Sciatic nerve (tissue), 2 donors: ENCODE measurements around the gene ARHGEF16. TPM values are rescaled to one million over a fixed set of nuclear protein-coding genes. Genes with fewer than 3 reads are reported as not detected.

Experiments used
- ATAC-seq: fragments of 200-7000 bp; cut with Tn5 transposase; one replicate; pipeline ENCODE4 v1.9.1; 2020; ENCODE audit warnings: mild to moderate bottlenecking, moderate library complexity
- DNase-seq: peaks from one replicate; pipeline ENCODE4 v3.0.0-alpha.2; 2020; ENCODE audit warnings: low spot score
- intact Hi-C: fragments of 100-400 bp; cut with DNase I; formaldehyde crosslinking; loops from one replicate; pipeline ENCODE4 v1.14.2; 2022
- total RNA-seq: library from RNA; stranded (reverse); fragmentation: NEBNext Ultra II Directional; extraction: Animal tissue kit (Norgen Biotek cat#: 25700); gene quantifications from one replicate; pipeline ENCODE4 v1.2.1, GENCODE V29; 2021
- donor health status: DM: no; HTN: no; CAD: no.
- donor health status: DM: no; HTN: no; CAD: no.

Gene ARHGEF16
- total RNA-seq, 1 donor from 2014 or later = 20.6 TPM

DNA sequence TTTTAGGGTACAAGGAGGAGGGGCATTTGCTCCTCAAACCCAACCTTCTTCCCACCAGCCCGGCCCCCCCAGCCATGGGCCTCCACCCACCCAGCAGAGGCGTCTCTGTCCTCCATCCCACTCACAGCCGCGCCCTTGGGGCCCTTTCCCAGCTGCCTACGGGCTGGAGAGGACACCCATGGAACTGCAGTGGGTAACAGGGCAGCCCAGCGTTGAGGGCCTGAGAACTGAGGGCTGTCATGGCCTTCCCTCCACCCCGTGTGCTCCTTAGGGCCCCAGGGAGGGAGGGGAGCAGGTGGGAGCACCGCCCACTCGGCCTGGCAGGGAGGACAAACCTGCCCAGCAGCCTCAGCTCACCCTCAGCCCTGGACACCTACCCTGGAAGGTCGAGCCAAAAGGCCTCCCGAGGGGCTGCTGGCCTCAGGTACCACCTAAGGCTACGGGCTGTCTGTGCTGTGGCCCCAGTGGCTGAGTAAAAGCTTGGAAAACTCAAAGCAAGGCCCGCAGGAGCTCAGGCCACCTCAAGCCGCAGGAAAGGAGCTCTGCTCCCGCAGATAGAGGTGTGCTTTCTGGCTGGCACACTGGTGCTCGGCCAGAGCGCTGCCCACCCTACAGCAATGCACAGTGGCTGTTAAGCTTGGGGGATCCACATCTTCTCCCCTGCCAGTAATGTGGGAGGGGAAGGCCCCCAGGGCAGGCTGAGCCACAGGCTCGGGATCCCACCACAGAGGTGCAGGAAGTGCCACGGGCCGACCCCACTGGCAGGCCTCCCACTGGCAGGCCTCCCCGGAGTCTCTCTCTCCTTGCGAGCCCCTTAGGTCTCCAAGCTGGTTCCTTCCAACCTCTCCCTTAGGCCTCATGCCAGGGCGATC lies 2.2 kb upstream of the ARHGEF16 start:
- DNase-seq (no peak), ATAC-seq (no peak)
- intact Hi-C loops = no loop called here

GRCh38 chr1:3452866-3453175 lies 1.6 kb upstream of the ARHGEF16 start:
- intact Hi-C loops = no loop called here

GRCh38 chr1:3453203-3453761 lies 1.2 kb upstream of the ARHGEF16 start:
- intact Hi-C loops = no loop called here
- peak; percentile 86 for DNase-seq
- ATAC-seq = peak; percentile 84

More at GRCh38 chr1:3452866-3453175, 1.6 kb upstream of the ARHGEF16 start:
- DNase-seq = no peak
- ATAC-seq = no peak

GRCh38 chr1:3454811-3455618 lies 550 bp downstream of the ARHGEF16 start:
- intact Hi-C loops = no loop called here

DNA sequence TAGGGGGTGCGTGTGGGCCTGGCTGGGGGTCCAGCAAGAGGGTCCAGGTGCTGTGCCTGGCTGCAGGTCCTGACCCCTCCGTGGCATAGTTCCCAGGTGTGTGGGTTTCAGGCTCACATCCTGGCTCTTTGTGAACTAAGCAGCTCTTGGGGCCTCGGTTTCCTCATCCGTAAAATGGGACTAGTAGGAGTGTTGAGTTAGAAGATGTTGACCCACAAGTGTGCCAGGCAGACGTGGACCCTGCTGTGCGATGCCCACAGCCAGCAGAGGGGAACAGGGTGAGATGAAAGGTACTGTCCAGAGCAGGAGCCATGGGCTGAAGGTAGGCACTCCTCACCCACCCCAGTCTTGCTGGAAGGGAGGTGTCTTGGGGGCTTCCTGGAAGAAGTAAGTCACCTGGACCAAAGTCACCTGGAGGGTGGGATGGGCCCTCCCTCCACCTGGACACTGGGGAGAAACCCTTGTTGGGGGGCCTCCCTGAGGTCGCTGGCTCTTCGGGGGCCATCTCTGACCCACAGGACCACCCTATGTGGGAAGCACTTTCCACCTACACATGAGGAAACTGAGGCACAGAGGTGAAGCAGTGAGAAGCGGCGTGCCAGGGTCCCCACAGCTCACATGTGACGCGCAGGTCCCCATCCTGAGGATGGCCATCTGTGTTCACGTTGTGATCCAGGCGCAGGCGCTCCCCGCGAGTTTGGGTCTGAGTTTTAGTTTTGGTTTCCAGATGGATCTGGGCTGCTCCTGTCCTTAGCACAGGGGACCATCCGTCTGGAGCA lies 1.4 kb downstream of the ARHGEF16 start:
- ATAC-seq (no peak), DNase-seq (no peak)

More at GRCh38 chr1:3454811-3455618, 550 bp downstream of the ARHGEF16 start:
- no peak for DNase-seq
- no peak for ATAC-seq

GRCh38 chr1:3456449-3456963 lies 2.0 kb downstream of the ARHGEF16 start:
- DNase-seq (no peak), ATAC-seq (no peak)
- intact Hi-C loops = no loop called here

More for the DNA sequence above, 1.4 kb downstream of the ARHGEF16 start:
- intact Hi-C loops = no loop called here

DNA sequence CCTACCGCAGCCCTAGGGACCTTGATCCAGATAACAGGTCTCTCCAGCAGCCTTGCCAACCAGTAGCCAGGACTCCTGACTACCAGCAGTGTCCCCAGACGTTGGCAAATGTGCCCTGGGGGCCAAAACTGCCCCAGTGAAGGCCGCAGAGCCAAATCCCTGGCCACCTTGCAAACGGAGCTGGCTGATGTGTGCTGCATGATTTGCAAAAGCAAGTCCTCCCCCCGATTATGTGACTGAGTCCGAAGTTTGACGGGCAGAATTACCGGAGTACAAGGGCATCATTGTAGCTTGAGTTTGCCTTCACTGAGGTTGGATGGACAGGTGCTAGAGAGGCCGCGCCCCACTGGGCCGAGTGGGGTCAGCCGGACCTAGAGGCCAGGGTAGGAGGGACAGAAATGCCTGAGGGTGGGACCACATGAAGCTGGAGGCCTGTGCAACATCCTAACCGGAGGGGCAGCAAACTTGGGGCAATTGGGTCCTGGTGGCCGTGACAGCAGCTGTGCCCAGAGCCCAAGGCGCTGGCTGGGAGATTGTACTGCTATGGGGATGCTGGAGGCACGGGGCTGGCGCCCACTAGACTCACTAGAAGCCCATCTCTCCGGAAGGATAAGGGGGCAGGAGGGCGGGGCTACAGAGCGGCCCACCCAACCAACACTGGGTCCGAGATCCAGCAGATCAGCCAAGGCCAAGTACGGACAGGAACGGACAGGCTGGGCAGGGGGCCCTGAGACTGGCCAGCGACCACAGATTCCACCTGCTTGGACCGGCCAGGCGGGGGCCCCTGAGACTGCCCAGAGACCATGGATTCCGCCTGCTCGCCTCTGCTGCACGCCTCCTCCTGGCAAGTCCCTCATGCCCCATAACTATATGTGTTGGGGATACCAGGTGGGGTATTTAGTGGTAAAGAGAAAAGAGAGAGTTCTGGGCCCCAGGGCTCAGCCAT lies 2.8 kb downstream of the ARHGEF16 start:
- intact Hi-C loops = no loop called here
- ATAC-seq (no peak), DNase-seq (no peak)

- no peak for DNase-seq
- ATAC-seq = no peak
- intact Hi-C loops = no loop called here
Observed at GRCh38 chr1:3457910-3458883, 3.7 kb downstream of the ARHGEF16 start.

DNA sequence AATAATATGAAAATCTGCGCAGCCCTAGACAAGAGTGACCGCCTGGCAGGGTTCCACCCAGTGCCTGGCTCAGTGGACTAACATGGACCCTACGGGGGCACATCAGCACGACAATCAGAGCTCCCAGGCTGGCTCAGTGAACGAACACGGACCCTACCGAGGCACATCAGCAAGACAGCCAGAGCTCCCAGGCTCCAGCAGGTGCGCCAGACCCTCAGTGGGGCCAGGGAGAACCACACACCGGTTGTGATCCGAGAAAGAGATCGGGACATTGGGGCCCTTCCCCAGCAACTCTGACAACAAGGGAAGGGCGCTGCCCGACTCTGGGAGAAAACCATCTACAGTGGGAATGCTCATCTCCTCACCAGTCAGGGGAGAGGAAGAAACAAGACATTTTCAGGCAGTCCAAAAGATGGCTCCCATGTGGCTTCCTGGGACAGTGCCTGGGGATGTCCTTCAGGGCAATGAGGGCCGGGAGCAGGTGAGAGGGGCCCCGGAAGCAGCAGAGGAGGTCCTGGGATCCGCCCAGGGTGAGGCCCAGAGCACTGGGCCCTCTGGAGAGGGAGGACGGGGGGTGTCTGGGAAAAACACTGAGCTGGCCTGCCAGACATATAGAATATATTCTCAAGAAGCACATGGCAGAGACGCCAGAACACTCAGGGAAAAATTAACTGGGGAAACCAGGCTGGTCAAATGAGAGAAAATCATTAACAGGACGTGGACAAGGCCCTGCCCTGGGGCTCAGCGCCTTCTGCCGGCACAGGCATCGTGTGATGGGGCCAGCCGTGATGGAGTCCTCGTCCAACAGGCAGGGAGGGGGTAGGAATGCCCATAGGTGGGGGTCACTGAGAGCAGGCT lies 4.8 kb downstream of the ARHGEF16 start:
- DNase-seq (no peak), ATAC-seq (no peak)
- intact Hi-C loops = no loop called here

DNA sequence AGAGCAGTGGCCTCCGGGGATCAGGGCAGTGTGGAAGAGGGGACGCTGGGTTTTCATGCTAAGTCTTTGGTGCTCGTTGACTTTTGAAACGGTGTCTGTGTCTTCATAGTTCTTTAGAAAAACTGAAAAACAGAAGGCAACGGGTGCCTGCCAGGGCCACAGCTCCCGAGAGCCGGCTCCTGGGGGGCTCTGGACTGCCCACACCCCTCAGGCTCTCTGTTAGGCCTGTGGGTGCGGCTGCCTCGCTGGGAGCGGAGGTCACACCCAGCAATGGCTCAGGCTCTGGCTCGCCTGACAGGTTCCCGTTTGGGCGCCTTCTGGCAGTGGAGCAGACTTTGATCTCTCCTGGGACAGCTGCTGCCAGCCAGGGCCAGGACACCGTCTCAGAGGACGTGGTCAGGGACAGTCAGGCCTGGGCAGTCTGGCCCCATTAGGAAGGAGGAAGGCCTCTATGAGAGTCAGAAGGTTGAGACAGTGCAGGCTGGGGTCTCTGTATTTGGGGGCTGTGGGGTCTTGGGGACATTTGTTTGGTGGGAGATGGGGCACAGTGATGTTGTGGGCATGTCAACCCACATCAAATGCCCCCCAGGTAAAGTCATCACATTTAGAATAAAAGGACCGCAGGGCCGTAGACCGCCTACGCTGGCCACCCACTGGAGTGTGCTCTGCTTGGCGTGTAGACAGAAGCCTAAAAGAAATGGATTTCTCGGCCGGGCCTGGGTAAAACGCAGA lies 5.6 kb downstream of the ARHGEF16 start:
- ATAC-seq (no peak), DNase-seq (no peak)
- intact Hi-C loops = no loop called here

GRCh38 chr1:3460672-3461131 lies 6.2 kb downstream of the ARHGEF16 start:
- DNase-seq (no peak), ATAC-seq (peak; percentile 18)
- intact Hi-C loops = no loop called here

DNA sequence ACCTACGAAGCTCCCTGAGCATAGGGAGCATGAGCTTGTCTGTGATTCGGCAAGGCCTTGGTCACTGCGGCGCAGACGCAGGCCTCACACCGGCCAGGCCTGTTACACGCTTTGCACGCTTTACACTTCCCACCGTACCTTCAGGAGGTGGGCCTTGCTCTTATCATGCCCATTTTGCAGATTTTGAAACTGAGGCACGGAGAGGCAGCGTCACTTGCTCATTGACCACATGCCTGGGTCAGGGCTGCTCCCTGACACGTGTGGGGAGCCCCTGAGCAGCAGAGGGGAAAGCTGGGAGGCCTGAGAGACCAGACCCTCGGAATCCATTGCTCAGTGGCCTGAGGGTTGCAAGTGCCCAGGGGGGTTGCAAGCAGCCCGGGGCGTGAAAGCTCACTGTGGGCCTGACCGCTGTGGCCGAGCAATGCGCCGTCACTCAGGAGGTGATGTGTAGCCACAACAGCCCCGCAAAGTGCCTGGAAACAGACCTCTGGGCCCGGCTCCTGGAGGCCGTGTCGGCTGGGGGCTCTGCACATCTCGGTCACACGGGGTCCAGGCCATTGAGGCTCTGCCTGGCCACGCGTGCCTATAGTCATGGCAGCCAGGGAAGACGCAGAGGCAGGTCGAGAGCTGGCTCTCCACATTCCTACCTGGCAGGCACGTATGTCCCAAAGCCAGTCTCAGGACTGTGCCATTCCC lies 6.9 kb downstream of the ARHGEF16 start:
- no peak for ATAC-seq
- intact Hi-C loops = no loop called here
- no peak for DNase-seq

DNA sequence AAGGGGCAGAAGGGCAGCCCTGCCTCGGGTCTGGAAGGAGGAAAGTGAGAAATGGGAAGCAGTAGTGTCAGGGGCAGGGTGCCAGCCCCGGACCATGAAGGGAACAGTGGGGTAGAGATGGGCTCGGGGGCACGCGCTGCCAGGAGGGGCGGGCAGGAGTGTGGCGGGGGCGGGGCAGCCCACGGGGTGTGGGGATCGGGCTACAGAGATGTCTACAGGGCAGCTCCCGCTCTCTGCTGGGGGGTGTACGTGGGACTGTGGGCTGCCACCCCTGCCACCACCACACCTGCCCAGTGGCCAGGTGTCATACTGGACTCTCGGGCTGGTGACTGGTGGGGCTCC lies 7.4 kb downstream of the ARHGEF16 start:
- DNase-seq (no peak), ATAC-seq (no peak)
- intact Hi-C loops = no loop called here

- DNase-seq (no peak), ATAC-seq (no peak)
- intact Hi-C loops = no loop called here
Observed at GRCh38 chr1:3462356-3463012, 8.0 kb downstream of the ARHGEF16 start.
